Calu3 (cell line): ENCODE results near the gene OLFML3. TPM values are rescaled to one million over a fixed set of nuclear protein-coding genes. Genes with fewer than 3 reads are reported as not detected.

Experiments
- BruUV-seq: library from RNA; stranded (reverse); fragments of 400-500 nt; replicated peaks from 2 replicates; lab custom pipeline; 2021; lab: Mats Ljungman, UMichigan
- CTCF ChIA-PET: fragments of 300-600 bp; sonication (Branson Sonifier 250); formaldehyde crosslinking; loops from one replicate; lab custom pipeline; 2022; ENCODE audit warnings: antibody characterized with exemption; lab: Charles Lee
- DNase-seq: peaks from one replicate; pipeline ENCODE4 v3.0.0; 2022
- H3K27ac Mint-ChIP-seq: one replicate; pipeline ENCODE4 v1.8.0; 2022; ENCODE audit warnings: mixed read lengths; ENCODE audit not compliant: unreplicated experiment
- H3K27me3 Mint-ChIP-seq: one replicate; pipeline ENCODE4 v1.8.0; 2022; ENCODE audit warnings: mixed read lengths; ENCODE audit not compliant: unreplicated experiment
- H3K36me3 Mint-ChIP-seq: one replicate; pipeline ENCODE4 v1.8.0; 2022; ENCODE audit warnings: mild to moderate bottlenecking, moderate library complexity, mixed read lengths; ENCODE audit not compliant: insufficient read depth, unreplicated experiment
- H3K4me1 Mint-ChIP-seq: one replicate; pipeline ENCODE4 v1.8.0; 2022; ENCODE audit warnings: mild to moderate bottlenecking, low read depth, mixed read lengths; ENCODE audit not compliant: unreplicated experiment
- H3K4me3 Mint-ChIP-seq: one replicate; pipeline ENCODE4 v1.8.0; 2022; ENCODE audit warnings: mild to moderate bottlenecking, low read depth, moderate library complexity, mixed read lengths; ENCODE audit not compliant: unreplicated experiment
- H3K9me3 Mint-ChIP-seq: one replicate; pipeline ENCODE4 v1.8.0; 2022; ENCODE audit warnings: low read depth, mixed read lengths; ENCODE audit not compliant: unreplicated experiment
- intact Hi-C: fragments of 100-400 bp; cut with micrococcal nuclease; formaldehyde crosslinking; loops from one replicate; pipeline ENCODE4 v1.10.0; 2022; ENCODE audit not compliant: unreplicated experiment
- total RNA-seq: library from RNA; stranded (reverse); gene quantifications from 2 replicates; pipeline ENCODE4 v1.2.3, GENCODE V29; 2022
- TF ChIP-seq, protein P1 (sequence below): fragments of 200-600 bp; IDR thresholded peaks from one replicate; pipeline ENCODE4 v1.8.0; 2022; ENCODE audit warnings: antibody characterized with exemption; ENCODE audit not compliant: unreplicated experiment

The OLFML3 gene
- total RNA-seq, 1 experiment from 2014 or later, result not detected

DNA sequence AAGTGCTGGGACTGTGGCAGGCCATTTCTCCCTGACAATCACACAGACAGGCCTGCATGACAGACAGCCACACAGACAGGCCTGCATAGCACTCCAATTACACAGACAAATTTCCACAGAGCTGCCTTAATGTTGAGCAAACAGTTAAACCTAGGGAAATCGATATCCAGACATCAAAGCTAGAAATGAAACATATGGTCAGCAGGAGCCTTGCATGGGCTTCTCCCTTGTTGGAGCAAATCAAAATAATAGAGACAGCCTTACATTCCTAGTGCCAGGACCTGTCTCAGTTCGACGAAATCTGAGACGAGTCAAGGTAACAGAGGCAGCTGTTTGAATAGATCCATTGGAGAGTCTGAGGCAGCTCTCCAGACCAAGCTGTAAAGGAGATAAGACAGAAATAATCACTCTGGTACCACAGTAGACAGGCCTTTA, 42.4 kb downstream of the OLFML3 start:
- Mint-ChIP-seq H3K27ac (no peak overlapping the region), H3K4me3 (no peak overlapping the region), H3K9me3 (no peaks in the 10 kb centered on the region), H3K4me1 (no peaks in the 10 kb centered on the region), H3K36me3 (no peaks in the 10 kb centered on the region), H3K27me3 (peaks cover 28% of the 10 kb centered on the region)
- intact Hi-C loops, result no loop called here
- no peak for DNase-seq
- BruUV-seq, result no TSS peak
- TF ChIP-seq, protein P1, sequence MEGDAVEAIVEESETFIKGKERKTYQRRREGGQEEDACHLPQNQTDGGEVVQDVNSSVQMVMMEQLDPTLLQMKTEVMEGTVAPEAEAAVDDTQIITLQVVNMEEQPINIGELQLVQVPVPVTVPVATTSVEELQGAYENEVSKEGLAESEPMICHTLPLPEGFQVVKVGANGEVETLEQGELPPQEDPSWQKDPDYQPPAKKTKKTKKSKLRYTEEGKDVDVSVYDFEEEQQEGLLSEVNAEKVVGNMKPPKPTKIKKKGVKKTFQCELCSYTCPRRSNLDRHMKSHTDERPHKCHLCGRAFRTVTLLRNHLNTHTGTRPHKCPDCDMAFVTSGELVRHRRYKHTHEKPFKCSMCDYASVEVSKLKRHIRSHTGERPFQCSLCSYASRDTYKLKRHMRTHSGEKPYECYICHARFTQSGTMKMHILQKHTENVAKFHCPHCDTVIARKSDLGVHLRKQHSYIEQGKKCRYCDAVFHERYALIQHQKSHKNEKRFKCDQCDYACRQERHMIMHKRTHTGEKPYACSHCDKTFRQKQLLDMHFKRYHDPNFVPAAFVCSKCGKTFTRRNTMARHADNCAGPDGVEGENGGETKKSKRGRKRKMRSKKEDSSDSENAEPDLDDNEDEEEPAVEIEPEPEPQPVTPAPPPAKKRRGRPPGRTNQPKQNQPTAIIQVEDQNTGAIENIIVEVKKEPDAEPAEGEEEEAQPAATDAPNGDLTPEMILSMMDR, result no peak
- CTCF ChIA-PET, result no interaction called here

DNA sequence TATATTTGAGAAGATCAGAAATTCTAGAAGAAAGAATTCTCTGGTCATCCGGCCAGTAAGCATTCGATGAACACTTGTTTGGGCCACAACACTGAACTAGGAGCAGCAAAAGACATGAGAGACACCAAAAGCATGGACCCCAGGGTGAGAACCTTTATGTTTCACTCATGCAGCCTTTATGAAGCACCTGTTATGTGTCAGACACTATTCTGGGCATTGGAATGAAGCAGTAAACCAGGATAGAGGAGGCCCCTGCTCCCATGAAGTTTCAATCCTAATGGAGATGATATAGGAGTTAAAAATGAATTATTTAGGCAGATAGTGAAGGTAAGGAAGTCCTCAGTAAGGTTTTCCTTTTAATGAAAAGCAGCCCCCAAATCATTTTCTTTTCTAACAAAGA, 43.6 kb downstream of the OLFML3 start:
- DNase-seq, result no peak
- Mint-ChIP-seq H3K36me3 (no peaks in the 10 kb centered on the region), H3K9me3 (no peaks in the 10 kb centered on the region), H3K27ac (no peak overlapping the region), H3K4me1 (no peaks in the 10 kb centered on the region), H3K4me3 (no peak overlapping the region), H3K27me3 (peaks cover 40% of the 10 kb centered on the region)
- CTCF ChIA-PET, result no interaction called here
- TF ChIP-seq, protein P1, result no peak
- BruUV-seq, result no TSS peak
- intact Hi-C loops, result no loop called here

DNA sequence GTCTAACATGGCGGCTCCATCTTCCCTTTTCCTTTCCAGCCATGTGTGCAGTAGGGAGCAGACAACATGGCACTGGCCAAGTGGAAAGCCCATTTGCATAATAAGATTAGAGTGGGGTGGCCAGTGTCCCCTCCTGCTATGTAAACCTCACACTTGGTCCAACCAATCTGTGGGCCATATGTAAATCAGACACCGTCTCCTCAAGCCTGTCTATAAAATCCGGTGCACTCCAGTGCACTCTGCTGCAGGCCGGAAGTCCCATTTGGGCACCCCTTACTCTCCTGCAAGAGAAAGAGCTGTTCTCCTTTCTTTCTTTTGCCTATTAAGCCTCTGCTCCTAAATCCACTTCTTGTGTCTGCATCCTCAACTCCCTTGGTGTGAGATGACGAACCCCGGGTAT, 44.1 kb downstream of the OLFML3 start:
- intact Hi-C loops, result no loop called here
- Mint-ChIP-seq H3K27me3 (peaks cover 41% of the 10 kb centered on the region), H3K4me1 (no peaks in the 10 kb centered on the region), H3K27ac (no peak overlapping the region), H3K4me3 (no peak overlapping the region), H3K36me3 (no peaks in the 10 kb centered on the region), H3K9me3 (no peaks in the 10 kb centered on the region)
- no peak for DNase-seq
- CTCF ChIA-PET, result no interaction called here
- TF ChIP-seq, protein P1, result no peak
- BruUV-seq, result no TSS peak

DNA sequence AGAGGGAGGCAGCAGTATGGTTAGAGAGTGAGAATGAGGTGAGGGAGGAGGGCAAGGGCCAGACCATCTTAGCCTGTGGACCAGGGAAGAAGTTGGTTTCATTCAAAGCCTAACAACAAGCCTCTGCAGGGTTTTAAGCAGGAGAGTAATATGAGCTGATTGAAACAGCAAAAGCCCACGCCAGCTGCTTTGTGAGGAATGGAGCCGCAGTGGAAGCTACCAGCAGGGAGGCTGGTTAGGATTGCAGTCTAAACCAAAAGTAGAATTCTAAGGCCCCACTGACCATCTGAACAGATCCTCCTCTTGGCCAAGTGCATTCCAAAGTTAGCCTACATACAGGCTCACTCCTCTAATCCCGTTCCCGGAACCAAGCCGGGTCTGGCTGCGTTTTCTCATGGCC, 44.8 kb downstream of the OLFML3 start:
- Mint-ChIP-seq H3K9me3 (no peaks in the 10 kb centered on the region), H3K27me3 (peaks cover 40% of the 10 kb centered on the region), H3K27ac (no peak overlapping the region), H3K36me3 (no peaks in the 10 kb centered on the region), H3K4me3 (no peak overlapping the region), H3K4me1 (no peaks in the 10 kb centered on the region)
- TF ChIP-seq, protein P1, result no peak
- DNase-seq, result no peak
- intact Hi-C loops, result no loop called here
- CTCF ChIA-PET, result no interaction called here
- BruUV-seq, result no TSS peak
